H4 (cell line): ENCODE results near the gene DLL4. TPM values are rescaled to one million over a fixed set of nuclear protein-coding genes. Genes with fewer than 3 reads are reported as not detected.
"Not testable (repeated sequence)": the region's sequence is repeated elsewhere in the genome, so short reads cannot be mapped to it uniquely, and the experiment has no call there.

Source experiments
- DNase-seq: peaks from one replicate; pipeline ENCODE4 v3.0.0-alpha.2; 2015; ENCODE audit warnings: low spot score
- total RNA-seq: library from RNA; depleted of rRNA; stranded (reverse); fragments of >200 nt; shearing (Covaris generic); gene quantifications from 2 replicates; pipeline ENCODE4 v1.2.3, GENCODE V29; 2014

The DLL4 gene
- total RNA-seq, 1 experiment from 2014 or later, result 0.10 TPM

- no peak for DNase-seq
Measured at GRCh38 chr15:40958723-40959122, 29.6 kb downstream of the DLL4 start.

- no peak for DNase-seq
Measured at GRCh38 chr15:40959331-40960141, 30.4 kb downstream of the DLL4 start.

GRCh38 chr15:40960151-40960885, 31.2 kb downstream of the DLL4 start:
- no peak for DNase-seq

GRCh38 chr15:40960925-40961324, 31.8 kb downstream of the DLL4 start:
- DNase-seq, result no peak

- DNase-seq, result not testable (repeated sequence)
Measured at GRCh38 chr15:40961740-40962139, 32.6 kb downstream of the DLL4 start.

GRCh38 chr15:40962317-40962716, 33.2 kb downstream of the DLL4 start:
- DNase-seq, result not testable (repeated sequence)

- no peak for DNase-seq
Measured at GRCh38 chr15:40963201-40963600, 34.1 kb downstream of the DLL4 start.

GRCh38 chr15:40964006-40964405, 34.9 kb downstream of the DLL4 start:
- no peak for DNase-seq

- no peak for DNase-seq
Measured at GRCh38 chr15:40964634-40965033, 35.5 kb downstream of the DLL4 start.

GRCh38 chr15:40968290-40969085, 39.3 kb downstream of the DLL4 start:
- no peak for DNase-seq

- DNase-seq, result no peak
Measured at GRCh38 chr15:40969363-40969762, 40.2 kb downstream of the DLL4 start.

- no peak for DNase-seq
Measured at GRCh38 chr15:40974879-40975278, 45.7 kb downstream of the DLL4 start.

- no peak for DNase-seq
Measured at GRCh38 chr15:40976819-40977218, 47.7 kb downstream of the DLL4 start.

- no peak for DNase-seq
Measured at GRCh38 chr15:40978141-40978540, 49.0 kb downstream of the DLL4 start.

- DNase-seq, result no peak
Measured at GRCh38 chr15:40978562-40978961, 49.4 kb downstream of the DLL4 start.

- no peak for DNase-seq
Measured at GRCh38 chr15:40981186-40981585, 52.0 kb downstream of the DLL4 start.

GRCh38 chr15:40982855-40983254, 53.7 kb downstream of the DLL4 start:
- no peak for DNase-seq

- no peak for DNase-seq
Measured at GRCh38 chr15:40984406-40984805, 55.3 kb downstream of the DLL4 start.

GRCh38 chr15:40984964-40985363, 55.8 kb downstream of the DLL4 start:
- DNase-seq, result no peak

GRCh38 chr15:40985541-40986330, 56.6 kb downstream of the DLL4 start:
- no peak for DNase-seq

- no peak for DNase-seq
Measured at GRCh38 chr15:40986820-40987219, 57.7 kb downstream of the DLL4 start.

- no peak for DNase-seq
Measured at GRCh38 chr15:40988156-40988555, 59.0 kb downstream of the DLL4 start.
